HCT116 (cell line): ENCODE results near the gene GPA33. TPM values are rescaled to one million over a fixed set of nuclear protein-coding genes. Genes with fewer than 3 reads are reported as not detected.

ENCODE experiments used
- ATAC-seq: fragments of 200-7000 bp; cut with Tn5 transposase; 2 replicates; pipeline ENCODE4 v1.9.1; 2020; ENCODE audit warnings: mild to moderate bottlenecking, moderate library complexity
- BruUV-seq: library from RNA; stranded (reverse); fragments of 400-500 nt; replicated peaks from 2 replicates; lab custom pipeline; 2021; lab: Mats Ljungman, UMichigan
- CTCF ChIA-PET: fragments of 300-600 bp; sonication (Branson Sonifier 250); formaldehyde crosslinking; loops from one replicate; lab custom pipeline; 2021; ENCODE audit warnings: antibody characterized with exemption; lab: Charles Lee
- POLR2A ChIA-PET: fragments of 300-600, 350-600 bp; sonication (Branson Sonifier 250); formaldehyde crosslinking; loops from one replicate; lab custom pipeline; 2021; ENCODE audit warnings: antibody characterized with exemption; lab: Charles Lee
- RAD21 ChIA-PET, 2 experiments: fragments of 300-600 bp; sonication (Branson Sonifier 250); formaldehyde crosslinking; loops; one replicate each; lab custom pipeline; 2023; ENCODE audit warnings: low total read pairs in 2 of 2; ENCODE audit not compliant: uncharacterized antibody in 2 of 2, unreplicated experiment in 2 of 2, low non-redundant PET in 1 of 2; lab: Charles Lee
- DNase-seq: peaks from one replicate; pipeline ENCODE4 v3.0.0-alpha.2; 2010; ENCODE audit warnings: low read depth, low spot score
- H2AFZ ChIP-seq: fragments of 200-600 bp; shearing (Covaris generic), sonication (generic); 2 replicates; pipeline ENCODE4 v1.6.1; 2017; ENCODE audit warnings: low read depth, mixed run types, mixed read lengths, antibody characterized with exemption, low read length; ENCODE audit not compliant: poor library complexity, severe bottlenecking
- H3K27ac ChIP-seq: 2 replicates; pipeline ENCODE4 v1.5.1; 2012; ENCODE audit warnings: low read depth, low read length
- H3K27me3 ChIP-seq: fragments of 200-600 bp; sonication (generic); 2 replicates; pipeline ENCODE4 v1.6.1; 2016; ENCODE audit warnings: mixed run types, low read length, mixed read lengths; ENCODE audit not compliant: insufficient read depth
- H3K36me3 ChIP-seq, 2 experiments: fragments of 200-500 bp in 1 of 2; fragments of 200-600 bp in 1 of 2; sonication (Bioruptor generic) in 1 of 2; sonication (generic) in 1 of 2; 2 replicates each; pipeline versions ENCODE4 v1.5.1 to v1.6.1; 2014 to 2016; ENCODE audit warnings: low read length in 2 of 2, inconsistent platforms in 1 of 2, mixed read lengths in 1 of 2, mixed run types in 1 of 2; ENCODE audit not compliant: insufficient read depth in 2 of 2, control insufficient read depth in 1 of 2
- H3K4me1 ChIP-seq, 2 experiments: fragments of 200-600 bp in 1 of 2; sonication (generic) in 1 of 2; 2 replicates each; pipeline versions ENCODE4 v1.5.1 to v1.6.1; 2012 to 2017; ENCODE audit warnings: low read length in 2 of 2, inconsistent platforms in 1 of 2, mild to moderate bottlenecking in 1 of 2, mixed read lengths in 1 of 2, mixed run types in 1 of 2, moderate library complexity in 1 of 2; ENCODE audit not compliant: insufficient read depth in 2 of 2, control insufficient read depth in 1 of 2
- H3K4me2 ChIP-seq: fragments of 200-600 bp; sonication (generic); 2 replicates; pipeline ENCODE4 v1.6.1; 2017; ENCODE audit warnings: mixed run types, low read length, mixed read lengths
- H3K4me3 ChIP-seq, 2 experiments: fragments of 200-600 bp in 1 of 2; sonication (generic) in 1 of 2; replicated peaks in 1 of 2; 2 replicates each; pipeline ENCODE4 v1.5.1; 2011 to 2016; ENCODE audit warnings: low read length in 2 of 2, control low read depth in 1 of 2, low read depth in 1 of 2, mild to moderate bottlenecking in 1 of 2, mixed read lengths in 1 of 2, mixed run types in 1 of 2
- H3K79me2 ChIP-seq: fragments of 200-600 bp; sonication (generic); 2 replicates; pipeline ENCODE4 v1.6.1; 2017; ENCODE audit warnings: mild to moderate bottlenecking, mixed run types, low read length, moderate library complexity, mixed read lengths; ENCODE audit not compliant: insufficient read depth
- H3K9ac ChIP-seq: fragments of 200-600 bp; sonication (generic); 2 replicates; pipeline ENCODE4 v1.6.1; 2016; ENCODE audit warnings: low read length, mixed read lengths
- H3K9me2 ChIP-seq: fragments of 200-600 bp; sonication (generic), shearing (Covaris generic); 2 replicates; pipeline ENCODE4 v1.6.1; 2017; ENCODE audit warnings: mixed run types, mild to moderate bottlenecking, moderate library complexity; ENCODE audit not compliant: insufficient read depth
- H3K9me3 ChIP-seq, 2 experiments: fragments of 200-500 bp in 1 of 2; fragments of 200-600 bp in 1 of 2; sonication (Bioruptor generic) in 1 of 2; sonication (generic) in 1 of 2; 2 replicates each; pipeline ENCODE4 v1.6.1; 2014 to 2017; ENCODE audit warnings: low read length in 2 of 2, mixed read lengths in 2 of 2, inconsistent platforms in 1 of 2, low read depth in 1 of 2, mild to moderate bottlenecking in 1 of 2, mixed run types in 1 of 2, moderate library complexity in 1 of 2; ENCODE audit not compliant: control insufficient read depth in 1 of 2, insufficient read depth in 1 of 2
- H4K20me1 ChIP-seq: fragments of 200-600 bp; sonication (generic), shearing (Covaris generic); 2 replicates; pipeline ENCODE4 v1.6.1; 2017; ENCODE audit warnings: mixed run types, mild to moderate bottlenecking, moderate library complexity; ENCODE audit not compliant: insufficient read depth
- CBX3 ChIP-seq: IDR thresholded peaks from 2 replicates; pipeline ENCODE4 v1.6.1; 2012; ENCODE audit warnings: low read depth
- CEBPB ChIP-seq: IDR thresholded peaks from 2 replicates; pipeline ENCODE4 v1.6.1; 2012; ENCODE audit warnings: low read depth
- ELF1 ChIP-seq: IDR thresholded peaks from 2 replicates; pipeline ENCODE4 v1.6.1; 2012; ENCODE audit warnings: low read depth, borderline replicate concordance
- FOSL1 ChIP-seq: IDR thresholded peaks from 2 replicates; pipeline ENCODE4 v1.6.1; 2012; ENCODE audit warnings: low read depth
- JUND ChIP-seq: IDR thresholded peaks from 2 replicates; pipeline ENCODE4 v1.6.1; 2012
- POLR2AphosphoS5 ChIP-seq: IDR thresholded peaks from 2 replicates; pipeline ENCODE4 v1.6.1; 2011; ENCODE audit warnings: mild to moderate bottlenecking, low read depth, low read length, moderate library complexity
- RAD21 ChIP-seq: IDR thresholded peaks from 2 replicates; pipeline ENCODE4 v1.6.1; 2012; ENCODE audit warnings: low read depth, mild to moderate bottlenecking
- SIN3A ChIP-seq: IDR thresholded peaks from 2 replicates; pipeline ENCODE4 v1.6.1; 2012; ENCODE audit warnings: low read depth
- SP1 ChIP-seq: IDR thresholded peaks from 2 replicates; pipeline ENCODE4 v1.6.1; 2012; ENCODE audit warnings: low read depth
- SRF ChIP-seq: IDR thresholded peaks from 2 replicates; pipeline ENCODE4 v1.6.1; 2012; ENCODE audit warnings: low read depth
- TCF7L2 ChIP-seq: IDR thresholded peaks from 2 replicates; pipeline ENCODE4 v1.7.0; 2011; ENCODE audit warnings: borderline replicate concordance, inconsistent platforms; ENCODE audit not compliant: insufficient read depth, insufficient read length; ENCODE audit errors: extremely low read depth
- intact Hi-C: fragments of 100-400 bp; cut with micrococcal nuclease; formaldehyde crosslinking; loops from 2 replicates; pipeline ENCODE4 v1.10.0; 2022
- total RNA-seq: library from RNA; stranded (reverse); gene quantifications from one replicate; pipeline ENCODE4 v1.2.1, GENCODE V29; 2021; ENCODE audit not compliant: unreplicated experiment
- TF ChIP-seq, protein P1 (sequence below), 3 experiments: fragments of 200-600 bp in 1 of 3; sonication (generic) in 1 of 3; IDR thresholded peaks in 2 of 3; conservative IDR thresholded peaks in 1 of 3; 2 replicates each; pipeline ENCODE4 v1.5.1; 2012 to 2017; ENCODE audit warnings: low read depth in 2 of 3, low read length in 2 of 3, antibody characterized with exemption in 1 of 3, borderline replicate concordance in 1 of 3, control low read depth in 1 of 3, mild to moderate bottlenecking in 1 of 3, mixed read lengths in 1 of 3, mixed run types in 1 of 3, moderate library complexity in 1 of 3; ENCODE audit not compliant: insufficient read depth in 1 of 3

Gene GPA33
- total RNA-seq, 1 experiment from 2014 or later: 0.22 TPM

- no peak overlapping the region for H2AFZ ChIP-seq
- POLR2A ChIA-PET: interaction anchor here (1.0 to 1.7 kb wide), 2 partner anchors 150 to 160 kb away, joined by 3 to 6 read pairs; partner anchors contain the start of gene POU2F1
These were observed 29.8 kb downstream of the GPA33 start for GRCh38 chr1:167060141-167061072.

More at GRCh38 chr1:167060141-167061072, 29.8 kb downstream of the GPA33 start:
- no peak for TF ChIP-seq FOSL1
- TF ChIP-seq CBX3: no peak
- TF ChIP-seq, protein P1, sequence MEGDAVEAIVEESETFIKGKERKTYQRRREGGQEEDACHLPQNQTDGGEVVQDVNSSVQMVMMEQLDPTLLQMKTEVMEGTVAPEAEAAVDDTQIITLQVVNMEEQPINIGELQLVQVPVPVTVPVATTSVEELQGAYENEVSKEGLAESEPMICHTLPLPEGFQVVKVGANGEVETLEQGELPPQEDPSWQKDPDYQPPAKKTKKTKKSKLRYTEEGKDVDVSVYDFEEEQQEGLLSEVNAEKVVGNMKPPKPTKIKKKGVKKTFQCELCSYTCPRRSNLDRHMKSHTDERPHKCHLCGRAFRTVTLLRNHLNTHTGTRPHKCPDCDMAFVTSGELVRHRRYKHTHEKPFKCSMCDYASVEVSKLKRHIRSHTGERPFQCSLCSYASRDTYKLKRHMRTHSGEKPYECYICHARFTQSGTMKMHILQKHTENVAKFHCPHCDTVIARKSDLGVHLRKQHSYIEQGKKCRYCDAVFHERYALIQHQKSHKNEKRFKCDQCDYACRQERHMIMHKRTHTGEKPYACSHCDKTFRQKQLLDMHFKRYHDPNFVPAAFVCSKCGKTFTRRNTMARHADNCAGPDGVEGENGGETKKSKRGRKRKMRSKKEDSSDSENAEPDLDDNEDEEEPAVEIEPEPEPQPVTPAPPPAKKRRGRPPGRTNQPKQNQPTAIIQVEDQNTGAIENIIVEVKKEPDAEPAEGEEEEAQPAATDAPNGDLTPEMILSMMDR (IDR thresholded peaks at IDR 0.05 in 2 of 3, conservative IDR thresholded peaks at IDR 0.05 in 1 of 3; ENCODE audit: borderline replicate concordance in 1 of 3, insufficient read depth in 1 of 3, low read depth in 2 of 3, low read length in 2 of 3): peak in 2 of 3 experiments; percentile 29 to 40; a peak in 3 of 6 replicates
- TF ChIP-seq SIN3A: no peak
- TF ChIP-seq JUND: no peak
- no peak for TF ChIP-seq SP1
- TF ChIP-seq POLR2AphosphoS5: no peak
- TF ChIP-seq TCF7L2: no peak
- TF ChIP-seq RAD21: 0 out of 2 replicates have a peak, but pooled peaks have one; percentile 5
- TF ChIP-seq ELF1: no peak
- TF ChIP-seq SRF: no peak
- no peak for TF ChIP-seq CEBPB
- Histone ChIP-seq H3K27ac (no peak overlapping the region), H3K4me3 (no peak overlapping the region), H3K4me2 (no peak overlapping the region), H3K27me3 (no peaks in the 10 kb centered on the region), H3K79me2 (no peaks in the 10 kb centered on the region), H3K9me2 (no peaks in the 10 kb centered on the region), H3K4me1 (peaks cover 3 to 22% of the 10 kb centered on the region in 2 experiments; a peak in 3 of 4 replicates), H3K9ac (no peak overlapping the region), H3K36me3 (no peaks in the 10 kb centered on the region), H3K9me3 (no peaks in the 10 kb centered on the region), H4K20me1 (no peaks in the 10 kb centered on the region)
- no TSS peak for BruUV-seq
- ChIA-PET CTCF (interaction anchor here (0.8 to 8.4 kb wide), 7 partner anchors 150 to 570 kb away, joined by 3 to 324 read pairs (median 4); no protein-coding TSS in a partner anchor), RAD21 (interaction anchor here (3.6 to 4.5 kb wide), 2 partner anchors 150 kb away, joined by 44 to 69 read pairs; no protein-coding TSS in a partner anchor)
- no peak for ATAC-seq
- intact Hi-C loops: no loop called here
- DNase-seq: no peak
